HAP-1 (cell line): Measurements from ENCODE around the gene PRDM16.

Source experiments
- DNase-seq, 2 experiments: peaks; one replicate each; pipeline ENCODE4 v3.0.0-alpha.2; 2016 to 2020; ENCODE audit warnings: low spot score in 2 of 2
- H3K27me3 ChIP-seq: fragments of 250-450 bp; sonication (Bioruptor Pico); 2 replicates; pipeline ENCODE4 v1.5.1; 2020; ENCODE audit warnings: low read depth, mild to moderate bottlenecking, moderate library complexity
- H3K36me3 ChIP-seq: fragments of 250-450 bp; sonication (Bioruptor Pico); replicated peaks from 2 replicates; pipeline ENCODE4 v1.5.1; 2020; ENCODE audit warnings: mild to moderate bottlenecking
- H3K4me1 ChIP-seq: fragments of 250-450 bp; sonication (Bioruptor Pico); 2 replicates; pipeline ENCODE4 v1.5.1; 2020; ENCODE audit warnings: mild to moderate bottlenecking
- H3K4me3 ChIP-seq: fragments of 250-450 bp; sonication (Bioruptor Pico); 2 replicates; pipeline ENCODE4 v1.5.1; 2020; ENCODE audit warnings: mild to moderate bottlenecking, moderate library complexity
- H3K9me3 ChIP-seq: fragments of 250-450 bp; sonication (Bioruptor Pico); 2 replicates; pipeline ENCODE4 v1.5.1; 2020; ENCODE audit warnings: mild to moderate bottlenecking, moderate library complexity
- in situ Hi-C: fragments of 300-500 bp; cut with MboI; formaldehyde crosslinking; loops from 3 replicates; pipeline ENCODE4 v1.14.3; 2020; ENCODE audit warnings: low sequenced_read_pairs, inconsistent platforms, mixed read lengths

PRDM16 gene

DNA sequence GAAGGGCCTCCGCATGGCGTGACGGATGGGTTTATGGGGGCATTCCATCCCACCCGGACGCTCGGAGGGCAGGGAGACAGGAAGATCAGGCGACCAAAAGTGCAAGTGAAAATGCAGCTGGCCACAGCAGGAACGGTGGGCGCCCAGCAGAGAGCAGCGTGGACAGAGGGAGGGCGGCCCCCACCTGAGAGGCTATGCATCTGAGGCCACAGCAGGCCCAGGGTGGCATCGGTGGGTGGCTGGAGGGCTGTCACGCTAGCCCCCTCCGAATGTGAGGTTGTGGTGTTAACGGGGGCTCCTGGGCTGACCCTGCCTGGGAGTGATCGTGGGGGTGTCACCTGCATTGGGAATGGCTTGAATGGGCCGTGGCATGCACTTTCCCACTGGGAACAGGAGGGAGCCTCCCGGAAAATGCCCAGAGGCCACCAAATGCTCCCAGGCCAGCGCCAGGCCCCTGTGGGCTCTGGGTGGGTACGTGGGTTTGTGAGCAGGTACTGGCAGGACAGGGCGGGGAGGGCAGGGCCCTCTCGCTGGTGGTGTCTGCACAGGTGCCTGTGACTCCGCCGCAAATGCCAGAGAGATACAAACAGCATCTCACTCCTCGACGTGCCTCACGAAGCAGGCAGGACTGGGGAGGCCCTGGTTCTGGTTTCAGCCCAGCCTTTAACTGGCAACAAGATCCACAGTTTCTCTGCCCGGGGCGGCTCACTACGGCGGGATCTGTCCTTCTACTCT lies 172.8 kb downstream of the PRDM16 start:
- H3K36me3 ChIP-seq, result no peaks in the 10 kb centered on the region
- no peak for DNase-seq
- in situ Hi-C loops, result no loop called here
- H3K4me3 ChIP-seq, result no peak overlapping the region
- H3K9me3 ChIP-seq, result no peaks in the 10 kb centered on the region
- no peaks in the 10 kb centered on the region for H3K4me1 ChIP-seq
- no peaks in the 10 kb centered on the region for H3K27me3 ChIP-seq

DNA sequence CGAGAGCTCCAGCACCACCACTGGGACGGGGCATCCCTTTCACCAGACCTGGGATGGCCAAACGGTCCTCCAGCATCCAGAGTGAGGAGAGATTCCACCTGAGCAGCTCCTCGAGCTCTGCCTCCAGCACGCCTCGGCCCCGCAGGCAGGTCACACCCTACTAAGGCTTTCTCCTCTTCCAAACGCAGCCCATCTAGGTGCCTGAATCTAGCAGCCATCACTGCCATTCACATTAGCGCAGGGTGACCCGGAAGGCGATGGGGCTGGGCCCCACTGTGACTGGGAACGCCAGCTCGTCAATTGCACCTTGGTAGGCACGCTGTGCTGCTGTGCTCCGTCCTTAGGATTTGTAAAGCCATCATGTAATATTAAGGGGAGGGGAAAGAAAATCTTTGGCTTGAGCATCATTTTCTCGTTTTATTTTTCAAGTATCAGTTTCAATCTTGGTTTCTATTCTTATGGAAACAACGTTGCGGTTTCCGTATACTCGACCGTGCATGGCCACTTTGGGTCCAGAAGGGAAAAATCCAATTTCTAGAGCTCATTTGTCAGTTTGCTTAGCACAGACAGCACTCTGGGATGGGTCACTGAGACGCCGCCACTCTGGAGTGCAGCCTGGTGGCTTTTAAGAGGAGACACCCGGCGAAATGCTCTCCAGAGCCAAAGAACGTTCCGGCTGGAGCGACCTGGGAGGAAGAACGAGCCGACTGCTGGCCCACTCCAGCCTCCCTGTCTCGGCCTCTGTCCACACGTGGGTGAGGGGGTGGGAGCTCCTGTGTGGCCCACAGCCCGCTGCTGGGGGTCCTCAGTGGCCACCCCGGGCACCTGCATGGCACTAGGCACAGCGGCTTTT lies 173.6 kb downstream of the PRDM16 start:
- H3K36me3 ChIP-seq, result no peaks in the 10 kb centered on the region
- no peaks in the 10 kb centered on the region for H3K9me3 ChIP-seq
- in situ Hi-C loops, result no loop called here
- DNase-seq, result no peak
- H3K4me3 ChIP-seq, result no peak overlapping the region
- H3K4me1 ChIP-seq, result peaks cover 4% of the 10 kb centered on the region; the same call in 1 of the 2 replicates
- H3K27me3 ChIP-seq, result no peaks in the 10 kb centered on the region

DNA sequence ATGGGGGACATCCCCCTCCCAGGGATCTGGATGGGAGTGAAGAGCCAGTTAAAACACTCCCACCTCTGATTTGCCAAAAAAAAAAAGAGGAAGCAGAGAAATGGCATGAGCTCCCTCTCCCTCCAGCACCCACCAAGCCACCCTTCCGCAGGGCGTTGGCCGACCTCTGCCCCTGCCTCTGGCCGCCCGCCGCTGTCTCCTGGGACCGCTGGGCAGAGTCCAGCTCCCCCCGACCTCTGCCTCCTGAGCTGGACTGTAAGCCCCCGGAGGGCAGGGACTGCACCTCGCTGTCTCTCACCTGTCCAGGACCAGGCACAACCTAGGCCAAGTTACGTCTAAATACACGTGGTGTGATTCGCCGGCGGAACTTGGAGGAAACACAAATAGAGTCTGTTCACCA lies 174.3 kb downstream of the PRDM16 start:
- in situ Hi-C loops, result no loop called here
- Histone ChIP-seq H3K9me3 (no peaks in the 10 kb centered on the region), H3K36me3 (no peaks in the 10 kb centered on the region), H3K27me3 (no peaks in the 10 kb centered on the region), H3K4me1 (peaks cover 8% of the 10 kb centered on the region), H3K4me3 (no peak overlapping the region)
- no peak for DNase-seq

DNA sequence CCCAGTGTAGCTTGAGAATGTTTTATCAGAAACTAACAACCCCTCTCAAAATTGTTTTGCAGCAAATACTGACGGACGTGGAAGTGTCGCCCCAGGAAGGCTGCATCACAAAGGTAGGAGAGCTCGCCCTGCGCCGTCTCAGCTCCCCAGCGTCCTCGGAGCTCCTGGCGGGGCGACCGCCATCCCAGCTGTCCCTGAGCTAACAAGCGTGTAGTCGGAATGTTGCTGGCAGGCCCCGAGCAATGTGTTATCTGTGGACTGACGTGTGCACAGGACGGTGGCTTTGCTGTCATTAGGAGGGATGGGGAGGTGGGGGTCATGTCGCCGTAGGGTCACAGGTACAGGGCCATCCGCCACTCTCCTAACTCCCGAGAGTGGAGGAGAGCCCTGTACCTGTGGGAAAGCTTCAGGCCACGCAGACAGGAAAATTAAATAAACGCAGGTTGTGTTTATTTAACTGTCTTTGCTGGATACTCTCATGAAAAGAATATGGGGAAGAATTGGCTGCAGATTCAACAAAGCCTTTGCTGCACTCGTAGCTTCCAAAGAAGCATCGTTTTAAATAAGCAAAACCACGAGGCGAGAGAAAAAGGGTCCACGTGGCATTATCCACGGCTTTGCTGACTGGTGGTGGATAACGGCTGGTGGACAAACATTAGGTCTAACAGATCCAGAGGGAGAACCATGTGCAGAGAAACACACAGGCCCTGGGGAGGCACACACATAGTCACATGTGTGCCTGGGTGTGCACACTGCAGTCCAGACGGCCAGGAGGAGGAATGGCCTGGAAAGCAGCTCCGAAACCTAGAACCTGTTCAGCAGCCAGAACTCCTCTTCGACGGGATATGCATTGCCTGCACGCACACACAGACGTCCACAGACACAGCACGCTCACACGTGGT lies 175.3 kb downstream of the PRDM16 start:
- DNase-seq, result no peak
- Histone ChIP-seq H3K36me3 (no peaks in the 10 kb centered on the region), H3K9me3 (no peaks in the 10 kb centered on the region), H3K4me3 (no peak overlapping the region), H3K4me1 (peaks cover 18% of the 10 kb centered on the region), H3K27me3 (no peaks in the 10 kb centered on the region)
- in situ Hi-C loops, result no loop called here

DNA sequence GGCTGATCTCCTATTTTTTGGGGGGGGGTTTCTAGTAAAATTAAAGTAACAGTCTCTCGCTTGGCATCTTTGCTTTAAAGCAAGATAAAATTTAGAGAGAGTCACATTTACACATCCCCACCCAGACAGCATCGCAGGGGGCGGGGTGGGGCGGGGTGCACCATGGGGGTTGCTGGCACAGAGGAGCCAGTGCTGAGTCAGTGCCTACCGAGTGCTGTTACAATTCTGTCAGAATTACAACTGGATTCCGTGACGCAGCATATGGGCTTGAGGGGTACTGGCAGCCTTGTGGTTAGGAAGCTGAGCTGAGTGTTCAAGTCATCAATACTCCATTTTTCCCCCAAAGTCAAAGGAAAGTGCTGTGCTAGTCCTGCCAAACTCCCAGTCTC lies 175.9 kb downstream of the PRDM16 start:
- H3K36me3 ChIP-seq, result no peaks in the 10 kb centered on the region
- in situ Hi-C loops, result no loop called here
- no peak overlapping the region for H3K4me3 ChIP-seq
- no peaks in the 10 kb centered on the region for H3K27me3 ChIP-seq
- DNase-seq, result no peak
- peaks cover 21% of the 10 kb centered on the region for H3K4me1 ChIP-seq
- H3K9me3 ChIP-seq, result no peaks in the 10 kb centered on the region

DNA sequence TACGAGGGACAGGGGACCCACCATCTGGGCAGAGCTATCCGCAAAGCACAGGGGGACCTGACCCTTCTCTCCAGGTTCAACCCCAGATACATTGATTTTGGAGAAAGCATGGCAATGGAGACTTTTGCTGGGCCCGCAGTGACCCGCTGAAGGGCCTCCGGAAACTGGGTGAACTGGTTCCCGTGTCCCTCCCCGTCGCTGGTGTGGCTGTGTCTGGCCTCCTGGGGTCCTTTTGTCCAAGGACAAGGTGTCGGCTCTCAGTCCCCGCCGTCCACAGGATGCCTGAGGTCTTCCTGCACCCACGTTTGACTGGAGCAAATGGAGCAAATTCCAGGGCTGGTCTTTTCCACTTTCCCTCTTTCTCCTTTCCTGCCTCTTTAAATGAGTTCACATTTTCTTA lies 176.3 kb downstream of the PRDM16 start:
- DNase-seq, result no peak
- Histone ChIP-seq H3K36me3 (no peaks in the 10 kb centered on the region), H3K4me1 (peaks cover 26% of the 10 kb centered on the region), H3K9me3 (no peaks in the 10 kb centered on the region), H3K27me3 (no peaks in the 10 kb centered on the region), H3K4me3 (no peak overlapping the region)
- in situ Hi-C loops, result no loop called here

DNA sequence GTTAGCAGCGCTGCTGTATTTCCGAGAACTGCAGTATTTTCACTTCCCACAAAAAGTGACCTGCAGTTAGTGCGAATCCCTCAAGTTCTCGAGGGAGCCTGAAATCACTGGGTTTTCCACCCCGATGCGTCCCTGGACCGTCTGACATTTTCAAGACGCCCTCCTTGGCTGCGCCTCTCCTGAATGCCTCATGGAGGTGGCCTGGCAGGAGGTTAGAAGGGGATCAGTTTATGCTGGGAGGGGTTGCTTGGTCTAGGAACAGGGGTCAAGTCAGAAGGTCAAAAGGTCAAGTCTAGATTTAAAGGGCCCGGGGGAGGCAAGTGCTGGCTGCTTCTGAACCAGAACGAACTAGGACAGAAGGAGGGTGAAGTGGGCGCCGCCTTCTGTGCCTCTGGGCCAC lies 176.8 kb downstream of the PRDM16 start:
- Histone ChIP-seq H3K4me3 (no peak overlapping the region), H3K27me3 (no peaks in the 10 kb centered on the region), H3K4me1 (peaks cover 30% of the 10 kb centered on the region), H3K36me3 (no peaks in the 10 kb centered on the region), H3K9me3 (no peaks in the 10 kb centered on the region)
- in situ Hi-C loops, result no loop called here
- no peak for DNase-seq

DNA sequence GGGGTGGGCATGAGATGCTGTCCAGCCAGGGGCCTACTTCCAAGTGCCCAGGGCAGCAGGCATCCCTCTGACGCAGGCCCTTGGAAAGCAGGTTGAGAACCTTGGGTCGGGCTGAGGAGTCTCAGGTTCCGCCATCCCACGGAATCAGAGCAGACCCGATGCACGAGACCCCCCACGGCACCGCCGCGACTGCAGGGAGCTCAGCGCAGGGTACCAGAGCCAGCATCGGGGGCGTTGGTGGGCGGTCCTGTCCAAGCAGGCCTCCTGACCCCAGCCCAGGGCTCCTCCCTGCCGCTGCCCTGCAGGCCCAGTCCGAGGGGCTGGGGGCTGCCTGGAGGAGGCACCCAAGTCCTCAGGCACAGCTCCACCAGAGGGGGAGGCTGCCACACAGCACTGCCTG lies 177.2 kb downstream of the PRDM16 start:
- DNase-seq, result no peak
- H3K4me3 ChIP-seq, result no peak overlapping the region
- no peaks in the 10 kb centered on the region for H3K9me3 ChIP-seq
- peaks cover 30% of the 10 kb centered on the region for H3K4me1 ChIP-seq
- H3K36me3 ChIP-seq, result no peaks in the 10 kb centered on the region
- in situ Hi-C loops, result no loop called here
- no peaks in the 10 kb centered on the region for H3K27me3 ChIP-seq

DNA sequence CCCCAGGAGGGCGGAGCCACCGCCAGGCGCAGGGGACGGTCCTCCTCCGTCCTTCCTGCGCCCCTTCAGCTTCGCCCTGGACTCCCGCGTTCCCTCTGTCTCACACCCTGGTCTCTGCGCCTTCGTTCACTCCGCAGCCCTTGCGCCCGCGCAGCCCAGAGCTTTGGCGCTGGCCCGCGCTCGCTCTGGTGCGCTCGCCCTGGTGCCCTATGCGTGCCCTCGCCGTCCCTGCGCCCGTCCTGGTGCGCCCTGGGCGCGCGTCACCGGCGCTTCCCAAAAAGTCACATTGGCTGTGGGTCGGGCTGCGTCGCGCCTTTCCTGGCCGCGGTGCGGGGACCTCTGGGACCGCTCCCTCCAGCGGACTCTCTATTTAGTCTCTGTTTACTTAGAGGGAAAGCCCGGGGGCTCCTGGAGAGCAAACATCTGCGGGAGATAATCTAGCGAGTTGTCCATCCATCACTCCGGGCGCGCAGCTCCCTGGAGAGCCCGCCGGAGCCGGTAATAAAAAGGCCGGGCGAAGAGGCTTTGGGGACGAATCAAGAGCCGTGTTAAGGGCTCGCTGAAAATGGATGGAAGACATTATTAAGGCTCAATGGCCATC lies 178.6 kb downstream of the PRDM16 start:
- Histone ChIP-seq H3K9me3 (no peaks in the 10 kb centered on the region), H3K4me1 (peaks cover 30% of the 10 kb centered on the region), H3K27me3 (no peaks in the 10 kb centered on the region), H3K36me3 (no peaks in the 10 kb centered on the region), H3K4me3 (no peak overlapping the region)
- peak; percentile 18 to 49 for DNase-seq
- in situ Hi-C loops, result no loop called here

DNA sequence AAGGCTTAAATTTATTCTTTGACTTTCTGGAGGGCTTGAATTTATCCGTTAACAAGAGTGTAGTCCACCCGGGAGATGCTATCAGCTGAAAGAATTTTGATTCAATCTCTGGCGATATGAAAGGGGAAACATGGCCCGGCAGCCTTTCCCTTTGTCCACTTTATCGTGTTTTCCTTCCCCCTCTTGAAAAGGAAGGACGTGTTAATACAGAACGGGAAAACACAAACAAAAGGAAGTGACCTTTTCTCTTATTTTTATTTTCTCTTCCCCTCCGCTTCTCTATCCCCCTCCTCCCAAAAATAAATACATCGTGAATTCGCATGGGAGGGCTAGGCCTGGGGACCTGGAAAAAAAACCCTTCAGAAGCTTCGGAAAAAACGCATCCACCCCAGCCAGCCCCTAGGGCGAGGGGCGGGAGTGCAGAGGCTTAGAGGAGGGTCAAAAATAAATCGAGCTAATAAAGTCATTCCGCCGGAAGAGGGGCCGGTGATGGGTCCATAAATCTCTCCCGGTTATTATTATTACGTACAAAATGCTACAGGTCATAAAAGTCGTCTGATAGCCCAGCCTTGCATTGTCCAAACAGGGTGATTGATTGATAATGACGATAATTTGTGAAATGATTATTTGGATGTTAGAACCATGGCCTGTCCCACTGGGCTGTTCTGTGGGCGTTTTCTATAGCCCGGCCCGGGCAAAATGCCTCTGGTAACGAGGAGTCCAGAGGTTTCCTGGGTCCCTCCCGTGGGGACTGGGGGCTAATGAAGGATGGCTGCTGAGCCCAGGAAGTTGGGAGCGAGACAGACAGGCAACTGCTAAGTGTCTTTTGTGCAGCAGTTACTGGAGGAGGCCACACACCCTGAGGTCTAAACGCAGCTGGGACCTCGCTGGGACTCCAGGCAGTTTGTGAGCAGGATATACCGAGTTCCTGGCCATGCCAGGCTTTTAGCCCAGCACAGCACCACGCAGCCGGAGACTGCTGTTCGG lies 179.4 kb downstream of the PRDM16 start:
- Histone ChIP-seq H3K36me3 (no peaks in the 10 kb centered on the region), H3K27me3 (no peaks in the 10 kb centered on the region), H3K9me3 (no peaks in the 10 kb centered on the region), H3K4me3 (no peak overlapping the region), H3K4me1 (peaks cover 30% of the 10 kb centered on the region)
- peak in 1 of 2 experiments; percentile 40 for DNase-seq
- in situ Hi-C loops, result no loop called here

DNA sequence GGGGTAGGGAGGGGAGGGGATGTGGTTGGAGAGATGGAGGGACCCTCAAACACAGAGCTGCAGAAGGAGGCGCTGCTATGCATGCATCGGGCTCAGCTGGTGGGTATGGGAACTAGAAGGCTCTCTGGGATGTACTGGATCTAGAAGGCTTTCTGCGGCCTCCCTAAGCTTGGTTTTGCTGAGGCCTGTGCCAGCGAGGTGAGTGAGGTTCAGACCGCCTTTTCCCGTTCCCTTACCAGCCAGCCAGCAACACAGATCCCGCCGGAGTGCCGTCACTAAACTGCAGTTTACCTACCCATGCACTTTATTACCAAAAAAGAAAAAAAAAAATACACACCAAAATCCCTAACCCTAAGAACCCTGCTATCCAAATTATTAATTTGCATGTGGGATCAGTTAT lies 180.2 kb downstream of the PRDM16 start:
- no peaks in the 10 kb centered on the region for H3K36me3 ChIP-seq
- peak in 1 of 2 experiments; percentile 56 for DNase-seq
- H3K4me1 ChIP-seq, result peaks cover 30% of the 10 kb centered on the region
- no peaks in the 10 kb centered on the region for H3K9me3 ChIP-seq
- in situ Hi-C loops, result no loop called here
- H3K27me3 ChIP-seq, result no peaks in the 10 kb centered on the region
- no peak overlapping the region for H3K4me3 ChIP-seq

DNA sequence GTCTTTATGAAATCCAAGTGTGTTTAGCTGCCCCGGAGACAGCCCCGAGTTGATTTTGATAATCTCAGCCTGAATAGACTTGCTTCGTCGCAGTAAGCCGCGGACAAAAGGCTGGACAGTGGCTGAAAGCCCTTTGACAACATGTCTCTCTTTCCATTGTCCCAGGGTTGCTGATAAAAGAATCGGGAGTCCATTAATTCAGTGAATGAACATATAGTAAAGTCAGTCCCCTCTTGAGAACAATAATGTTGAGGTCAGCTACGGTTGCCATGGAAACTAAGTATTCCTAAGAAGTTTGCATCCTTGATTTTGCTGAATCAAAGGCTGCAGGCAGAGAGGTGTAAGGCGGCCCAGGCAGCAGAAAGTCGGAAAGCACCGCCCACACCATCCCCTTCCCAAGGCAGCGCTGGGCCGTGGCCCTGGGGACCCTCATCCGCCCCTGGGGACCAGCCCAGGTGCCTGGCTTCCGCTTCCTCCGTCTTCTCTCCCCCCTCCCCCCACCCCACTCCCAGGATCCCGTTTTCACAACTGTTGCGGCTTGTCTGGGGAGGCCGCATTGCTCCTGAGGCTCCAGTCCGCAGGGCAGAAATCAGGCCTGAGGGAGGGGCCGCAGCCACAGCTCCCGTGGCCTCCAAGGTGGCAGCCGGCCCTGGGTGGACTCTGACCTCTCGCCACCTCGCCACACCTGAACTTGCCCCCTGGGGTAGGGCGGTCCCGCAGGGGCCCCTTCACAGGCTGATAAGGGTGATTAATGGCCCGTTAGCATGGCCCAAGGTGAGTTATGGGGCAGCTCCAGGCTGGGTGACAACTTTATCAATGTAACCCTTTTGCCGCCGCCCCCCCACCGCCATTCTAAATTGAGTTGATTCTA lies 180.9 kb downstream of the PRDM16 start:
- in situ Hi-C loops, result no loop called here
- no peaks in the 10 kb centered on the region for H3K27me3 ChIP-seq

More for the DNA sequence above, 180.9 kb downstream of the PRDM16 start:
- Histone ChIP-seq H3K9me3 (no peaks in the 10 kb centered on the region), H3K4me3 (no peak overlapping the region), H3K36me3 (no peaks in the 10 kb centered on the region), H3K4me1 (peaks cover 30% of the 10 kb centered on the region)
- DNase-seq, result peak; percentile 89 to 99
